ENCODE data around the gene PCYT2.
"Not testable (repeated sequence)": the region's sequence is repeated elsewhere in the genome, so short reads cannot be mapped to it uniquely, and the experiment has no call there.

PCYT2 gene

DNA sequence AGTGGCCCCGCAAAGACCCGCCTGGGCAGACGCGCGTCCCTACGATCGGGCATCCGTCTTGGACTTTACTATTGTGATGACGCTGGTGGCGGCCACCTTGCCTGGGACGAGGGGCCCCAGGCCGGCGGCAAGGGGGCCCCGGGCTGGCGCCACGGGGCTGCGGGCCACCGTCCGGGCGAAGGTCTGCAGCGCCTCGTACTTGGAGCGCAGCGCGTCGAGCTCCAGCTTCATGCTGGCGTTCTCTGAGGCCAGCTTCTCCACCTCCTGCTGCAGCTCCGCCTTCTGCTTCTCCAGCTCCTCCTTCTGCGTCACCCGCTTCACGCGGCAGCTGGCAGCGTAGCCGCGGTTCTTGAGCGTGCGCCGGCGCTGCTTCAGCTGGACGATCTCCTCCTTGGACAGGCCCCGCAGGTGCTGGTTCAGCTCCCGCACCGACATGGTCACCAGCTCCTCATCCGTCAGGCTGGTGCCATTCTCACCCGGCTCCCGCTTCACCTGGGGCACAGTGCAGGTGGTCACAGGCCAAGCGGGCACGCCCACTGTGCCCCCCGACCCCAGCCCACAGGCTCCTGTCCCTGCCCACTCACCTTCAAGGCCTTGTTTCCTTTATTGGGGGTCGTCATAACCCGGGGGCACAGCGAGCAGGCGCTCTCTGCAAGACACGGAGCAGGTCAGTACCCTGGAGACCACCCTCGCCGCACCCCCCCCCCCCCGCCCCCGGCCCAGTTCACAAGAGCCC is 11.5 kb upstream of the PCYT2 start:
- no peak for TF ChIP-seq POLR2A (IDR thresholded peaks at IDR 0.05; ENCODE audit: low read depth, low read length)
- no peak for TF ChIP-seq PAX5 (IDR thresholded peaks at IDR 0.05; ENCODE audit: insufficient read depth, low read length, severe bottlenecking)
- TF ChIP-seq SPI1 (IDR thresholded peaks at IDR 0.05; ENCODE audit: low read depth, low read length): no peak
- no peak for TF ChIP-seq POU2F2 (IDR thresholded peaks at IDR 0.05; ENCODE audit: low read depth, low read length)
- no peak for TF ChIP-seq POLR2AphosphoS5 (IDR thresholded peaks at IDR 0.05; ENCODE audit: low read depth, low read length)
- no peak for TF ChIP-seq TAF1 (IDR thresholded peaks at IDR 0.05; ENCODE audit: low read depth, low read length)
- FAIRE-seq (no peak), DNase-seq (ENCODE audit: insufficient read length, low spot score) (no peak)

DNA sequence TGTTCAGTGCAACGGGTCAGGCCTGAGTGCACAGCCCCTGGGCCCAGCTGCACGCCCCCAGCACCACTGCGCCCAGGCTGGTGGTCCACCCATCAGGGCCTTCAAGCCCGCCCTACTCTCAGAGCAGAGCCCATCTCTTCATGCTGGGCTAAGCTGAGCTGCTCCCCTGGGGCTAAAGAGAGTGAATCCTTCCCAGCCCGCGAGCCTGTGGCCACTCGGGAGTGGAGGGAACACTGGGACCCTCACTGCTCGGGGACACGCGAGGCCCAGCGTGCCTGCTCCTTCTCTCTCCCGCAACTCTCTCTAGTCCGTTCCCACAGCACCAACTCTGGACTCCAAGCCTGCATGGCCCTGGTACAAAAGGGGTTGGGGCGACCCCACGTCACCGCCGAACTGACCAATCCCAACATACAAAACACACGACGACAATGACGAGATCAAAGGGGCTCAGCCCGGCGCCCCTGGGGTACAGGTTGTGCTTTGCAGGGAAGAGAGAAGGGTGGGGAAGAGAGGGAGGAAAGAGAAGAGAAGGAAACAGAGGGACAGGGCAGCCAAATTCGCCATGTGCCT is 10.9 kb upstream of the PCYT2 start:
- TF ChIP-seq PAX5 (IDR thresholded peaks at IDR 0.05; ENCODE audit: insufficient read depth, low read length, severe bottlenecking) (no peak), POLR2AphosphoS5 (IDR thresholded peaks at IDR 0.05; ENCODE audit: low read depth, low read length) (no peak), POU2F2 (IDR thresholded peaks at IDR 0.05; ENCODE audit: low read depth, low read length) (no peak), POLR2A (IDR thresholded peaks at IDR 0.05; ENCODE audit: low read depth, low read length) (no peak), TAF1 (IDR thresholded peaks at IDR 0.05; ENCODE audit: low read depth, low read length) (no peak), SPI1 (IDR thresholded peaks at IDR 0.05; ENCODE audit: low read depth, low read length) (no peak)
- FAIRE-seq (no peak), DNase-seq (ENCODE audit: insufficient read length, low spot score) (no peak)

DNA sequence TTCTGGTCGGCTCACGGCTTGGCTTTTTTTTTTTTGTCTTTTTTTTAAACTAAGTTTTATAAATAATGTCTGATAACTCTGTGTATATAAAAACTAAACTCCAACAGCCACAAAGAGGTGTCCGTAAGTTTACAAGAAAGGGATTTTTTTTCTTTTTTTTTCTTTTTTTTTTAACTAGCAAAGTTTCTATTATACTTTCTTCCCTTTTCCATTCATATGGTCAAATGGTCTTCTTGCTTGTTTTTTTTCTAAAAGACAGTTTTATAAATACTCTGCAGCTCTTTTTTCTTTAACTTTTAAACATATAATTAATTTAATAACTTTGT is 10.3 kb upstream of the PCYT2 start:
- DNase-seq (ENCODE audit: insufficient read length, low spot score): no peak
- TF ChIP-seq POU2F2 (IDR thresholded peaks at IDR 0.05; ENCODE audit: low read depth, low read length): no peak
- TF ChIP-seq POLR2A (IDR thresholded peaks at IDR 0.05; ENCODE audit: low read depth, low read length): no peak
- TF ChIP-seq SPI1 (IDR thresholded peaks at IDR 0.05; ENCODE audit: low read depth, low read length): no peak
- TF ChIP-seq TAF1 (IDR thresholded peaks at IDR 0.05; ENCODE audit: low read depth, low read length): no peak
- TF ChIP-seq PAX5 (IDR thresholded peaks at IDR 0.05; ENCODE audit: insufficient read depth, low read length, severe bottlenecking): no peak
- no peak for TF ChIP-seq POLR2AphosphoS5 (IDR thresholded peaks at IDR 0.05; ENCODE audit: low read depth, low read length)
- no peak for FAIRE-seq

DNA sequence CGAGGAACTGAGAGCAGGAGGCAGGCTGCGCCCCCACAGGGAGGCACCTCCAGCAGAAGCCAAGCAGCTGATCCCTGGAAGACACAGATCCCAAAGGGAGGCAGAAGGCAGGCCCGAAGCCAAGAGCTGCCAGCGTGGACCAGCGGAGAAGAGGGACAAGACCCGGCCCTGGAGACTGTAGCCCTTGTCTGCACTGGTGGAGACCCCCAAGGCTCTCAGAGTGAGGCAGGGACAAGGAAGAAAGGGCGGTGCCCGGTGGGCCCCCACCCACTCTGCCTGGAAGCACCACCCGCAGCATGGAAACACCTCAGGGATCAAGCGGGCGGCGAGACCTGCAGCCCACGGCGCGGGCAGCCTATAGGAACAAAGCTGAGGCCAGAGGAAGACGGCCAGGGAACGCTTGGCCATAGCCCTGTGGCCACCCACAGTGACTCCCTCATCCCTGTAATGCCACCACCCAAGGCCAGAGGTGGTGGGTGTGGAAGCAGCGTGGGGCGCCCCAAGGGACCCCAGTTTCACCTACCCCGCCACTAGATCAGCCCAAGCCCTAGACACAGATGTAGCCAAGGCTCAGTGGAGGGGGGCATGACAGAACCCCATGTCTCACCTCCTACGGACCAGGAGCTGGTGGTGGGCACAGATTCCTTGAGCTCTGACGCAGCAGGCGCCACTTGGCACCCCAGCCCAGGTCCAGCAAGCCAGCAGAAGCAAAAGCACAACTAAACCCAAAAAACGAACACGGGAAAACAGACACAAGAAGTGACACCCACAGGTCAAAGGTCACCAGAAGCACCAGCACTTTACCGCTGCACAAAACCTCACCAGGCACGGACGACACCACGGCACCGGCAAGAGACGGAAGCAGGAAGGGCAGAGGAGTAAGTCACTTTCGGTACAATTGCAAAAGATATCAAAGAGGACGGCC is 9.7 kb upstream of the PCYT2 start:
- DNase-seq (ENCODE audit: insufficient read length, low spot score) (no peak), FAIRE-seq (no peak)
- TF ChIP-seq PAX5 (IDR thresholded peaks at IDR 0.05; ENCODE audit: insufficient read depth, low read length, severe bottlenecking) (no peak), TAF1 (IDR thresholded peaks at IDR 0.05; ENCODE audit: low read depth, low read length) (no peak), POU2F2 (IDR thresholded peaks at IDR 0.05; ENCODE audit: low read depth, low read length) (no peak), POLR2A (IDR thresholded peaks at IDR 0.05; ENCODE audit: low read depth, low read length) (no peak), POLR2AphosphoS5 (IDR thresholded peaks at IDR 0.05; ENCODE audit: low read depth, low read length) (no peak), SPI1 (IDR thresholded peaks at IDR 0.05; ENCODE audit: low read depth, low read length) (no peak)

DNA sequence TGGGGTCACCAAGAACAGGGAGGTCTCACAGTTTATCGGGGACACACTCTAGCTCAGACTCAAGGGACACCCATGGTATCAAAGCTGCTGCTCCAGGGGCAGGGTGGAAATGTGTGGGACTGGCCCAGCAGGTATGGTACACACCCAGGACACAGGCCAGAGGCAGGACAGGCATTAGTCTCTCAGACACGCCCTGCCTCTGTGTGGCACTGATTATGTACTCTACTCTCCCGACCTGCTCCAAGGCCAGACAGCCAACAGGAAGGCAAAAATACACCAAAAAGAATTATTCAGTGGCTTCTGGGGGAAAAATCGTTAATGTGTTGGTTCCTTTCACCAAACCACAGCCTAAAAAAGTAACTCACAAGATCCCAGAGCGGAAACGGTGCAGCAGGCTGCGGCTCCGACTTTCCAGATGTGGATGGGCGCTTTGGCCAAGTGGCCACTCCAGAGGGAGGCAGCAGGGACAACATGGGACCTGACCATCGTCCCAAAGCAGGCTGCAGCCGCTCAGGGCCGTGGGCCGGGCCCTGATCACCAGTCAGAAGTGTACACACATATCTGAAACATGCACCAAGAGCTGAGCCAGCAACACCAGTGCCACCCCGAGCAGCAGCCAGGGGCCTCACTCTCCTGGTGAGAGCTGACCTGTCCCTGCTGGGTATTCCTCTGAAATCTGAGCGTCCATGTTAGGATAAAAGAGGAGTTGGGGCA is 7.8 kb upstream of the PCYT2 start:
- no peak for DNase-seq (ENCODE audit: insufficient read length, low spot score)

DNA sequence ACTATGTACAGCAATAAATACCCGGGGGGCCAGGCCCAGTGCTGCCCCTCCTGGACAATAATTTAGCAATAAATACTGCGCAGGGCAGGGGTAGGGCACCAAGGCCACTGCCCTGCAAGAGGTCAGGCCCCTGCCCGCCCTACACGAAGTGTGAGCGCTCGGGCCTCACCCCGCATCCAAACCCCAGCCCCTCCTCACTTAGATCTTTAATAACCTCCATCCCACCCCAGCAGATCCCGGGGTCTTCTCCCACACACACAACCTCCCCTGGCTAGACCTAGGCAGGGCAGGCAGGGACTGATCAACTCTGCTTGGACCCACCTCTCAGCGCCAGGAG is 7.1 kb upstream of the PCYT2 start:
- not testable (repeated sequence) for FAIRE-seq; DNase-seq (ENCODE audit: insufficient read length, low spot score)

More for the DNA sequence above, 7.8 kb upstream of the PCYT2 start:
- TF ChIP-seq POU2F2 (IDR thresholded peaks at IDR 0.05; ENCODE audit: low read depth, low read length) (no peak), POLR2A (IDR thresholded peaks at IDR 0.05; ENCODE audit: low read depth, low read length) (no peak), SPI1 (IDR thresholded peaks at IDR 0.05; ENCODE audit: low read depth, low read length) (no peak), PAX5 (IDR thresholded peaks at IDR 0.05; ENCODE audit: insufficient read depth, low read length, severe bottlenecking) (no peak), TAF1 (IDR thresholded peaks at IDR 0.05; ENCODE audit: low read depth, low read length) (no peak), POLR2AphosphoS5 (IDR thresholded peaks at IDR 0.05; ENCODE audit: low read depth, low read length) (no peak)
- peak; percentile 9 for FAIRE-seq

DNA sequence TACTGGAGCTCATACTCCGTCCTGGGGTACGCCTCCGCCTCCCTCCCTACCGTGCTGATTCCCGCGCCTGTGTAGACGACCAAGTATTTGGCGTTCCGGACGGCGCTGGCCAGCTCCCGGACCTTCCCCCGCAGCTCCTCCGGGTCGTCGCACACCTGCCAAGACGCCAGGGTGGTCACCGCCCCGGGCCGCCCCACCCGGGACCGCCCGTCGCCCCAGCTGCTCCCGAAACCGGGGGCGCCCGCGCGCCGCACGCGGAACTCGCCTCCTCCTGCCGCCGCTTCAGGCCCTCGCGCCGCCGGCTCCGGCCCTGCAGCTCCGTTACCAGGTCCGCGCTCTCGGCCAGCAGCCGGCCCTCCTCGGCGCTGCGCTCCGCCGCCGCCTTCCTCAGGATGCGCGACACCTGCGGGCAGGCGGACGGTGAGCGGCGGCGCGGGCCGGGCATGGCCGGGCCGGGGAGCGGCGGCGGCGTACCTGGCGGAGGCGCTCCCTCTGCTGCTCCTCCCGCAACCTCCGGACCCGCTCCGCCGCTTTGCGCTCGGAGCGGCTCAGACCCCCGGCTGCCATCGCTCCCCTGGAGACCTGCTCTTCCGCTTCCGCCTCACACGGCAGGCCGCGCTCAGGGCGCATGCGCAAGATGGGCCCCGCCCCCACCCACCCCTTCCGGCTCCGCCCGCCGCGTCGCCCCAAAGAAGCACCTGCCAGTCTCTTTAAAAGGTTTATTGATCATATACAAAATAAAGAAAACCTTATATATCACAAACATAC is 6.5 kb upstream of the PCYT2 start, which contains the start of gene SIRT7:
Gene SIRT7 (minus strand): TSS at position 612 of the 768 bp plus-strand sequence. CDS start 45 bp downstream, at position 567.
- DNase-seq (ENCODE audit: insufficient read length, low spot score) (peak; percentile 100), FAIRE-seq (peak; percentile 92)
- TF ChIP-seq TAF1 (IDR thresholded peaks at IDR 0.05; ENCODE audit: low read depth, low read length) (peak; percentile 63; the same call in 1 of the 2 replicates), POLR2AphosphoS5 (IDR thresholded peaks at IDR 0.05; ENCODE audit: low read depth, low read length) (peak; percentile 69), POLR2A (IDR thresholded peaks at IDR 0.05; ENCODE audit: low read depth, low read length) (peak; percentile 78), PAX5 (IDR thresholded peaks at IDR 0.05; ENCODE audit: insufficient read depth, low read length, severe bottlenecking) (no peak), SPI1 (IDR thresholded peaks at IDR 0.05; ENCODE audit: low read depth, low read length) (peak; percentile 28; the same call in 1 of the 2 replicates), POU2F2 (IDR thresholded peaks at IDR 0.05; ENCODE audit: low read depth, low read length) (no peak)

DNA sequence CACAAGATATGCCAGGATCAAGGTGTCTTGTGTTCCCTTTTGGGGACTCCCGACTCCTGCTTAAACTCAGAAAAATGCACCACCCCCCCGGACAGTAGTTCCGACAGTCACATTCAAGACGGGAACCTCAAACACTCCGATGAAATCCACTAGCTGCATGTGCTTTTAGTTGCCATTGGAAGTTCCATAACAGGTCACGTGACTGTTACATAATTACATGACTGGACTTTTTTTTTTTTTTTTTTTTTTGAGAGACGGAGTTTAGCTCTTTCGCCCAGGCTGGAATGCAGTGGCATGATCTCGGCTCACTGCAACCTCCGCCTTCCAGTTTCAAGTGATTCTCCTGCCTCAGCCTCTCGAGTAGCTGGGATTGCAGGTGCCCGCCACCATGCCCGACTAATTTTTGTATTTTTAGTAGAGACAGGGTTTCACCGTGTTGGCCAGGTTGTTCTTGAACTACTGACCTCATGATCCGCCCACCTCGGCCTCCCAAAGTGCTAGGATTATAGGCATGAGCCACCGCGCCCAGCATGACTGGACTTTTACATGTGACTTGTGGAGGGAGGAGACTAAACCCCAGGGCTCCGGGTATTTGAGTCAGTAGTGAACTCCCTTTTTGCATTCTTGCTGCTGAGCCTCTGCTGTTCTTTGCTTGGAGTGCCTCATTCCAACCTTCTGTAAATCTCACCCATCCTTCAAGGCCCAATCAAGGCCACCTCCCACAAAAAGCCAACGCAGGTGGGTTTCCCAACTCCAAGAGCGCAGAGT is 5.2 kb upstream of the PCYT2 start:
- TF ChIP-seq POU2F2 (IDR thresholded peaks at IDR 0.05; ENCODE audit: low read depth, low read length): no peak
- TF ChIP-seq TAF1 (IDR thresholded peaks at IDR 0.05; ENCODE audit: low read depth, low read length): no peak
- TF ChIP-seq PAX5 (IDR thresholded peaks at IDR 0.05; ENCODE audit: insufficient read depth, low read length, severe bottlenecking): no peak
- no peak for TF ChIP-seq POLR2AphosphoS5 (IDR thresholded peaks at IDR 0.05; ENCODE audit: low read depth, low read length)
- no peak for TF ChIP-seq SPI1 (IDR thresholded peaks at IDR 0.05; ENCODE audit: low read depth, low read length)
- TF ChIP-seq POLR2A (IDR thresholded peaks at IDR 0.05; ENCODE audit: low read depth, low read length): no peak
- FAIRE-seq (no peak), DNase-seq (ENCODE audit: insufficient read length, low spot score) (no peak)

Data from GM12891 (cell line).